Right ventricle myocardium superior (tissue), 1 donor: ENCODE data around the gene CDON. TPM values are rescaled to one million over a fixed set of nuclear protein-coding genes. Genes with fewer than 3 reads are reported as not detected.

Experiments
- ATAC-seq: fragments of 200-7000 bp; cut with Tn5 transposase; one replicate; pipeline ENCODE4 v1.9.1; 2020; ENCODE audit warnings: mild to moderate bottlenecking; ENCODE audit not compliant: poor library complexity
- DNase-seq: peaks from one replicate; pipeline ENCODE4 v3.0.0-alpha.2; 2020
- intact Hi-C: fragments of 100-400 bp; cut with DNase I; formaldehyde crosslinking; loops from one replicate; pipeline ENCODE4 v1.11.2; 2022
- total RNA-seq: library from RNA; stranded (reverse); fragmentation: NEBNext Ultra II Directional; extraction: Animal tissue kit (Norgen Biotek cat#: 25700); gene quantifications from one replicate; pipeline ENCODE4 v1.2.1, GENCODE V29; 2021
- donor health status: DM: no; HTN: yes; CAD: no; lungs with severe emphysema.

CDON gene
- total RNA-seq, 1 donor from 2014 or later: 12.3 TPM

DNA sequence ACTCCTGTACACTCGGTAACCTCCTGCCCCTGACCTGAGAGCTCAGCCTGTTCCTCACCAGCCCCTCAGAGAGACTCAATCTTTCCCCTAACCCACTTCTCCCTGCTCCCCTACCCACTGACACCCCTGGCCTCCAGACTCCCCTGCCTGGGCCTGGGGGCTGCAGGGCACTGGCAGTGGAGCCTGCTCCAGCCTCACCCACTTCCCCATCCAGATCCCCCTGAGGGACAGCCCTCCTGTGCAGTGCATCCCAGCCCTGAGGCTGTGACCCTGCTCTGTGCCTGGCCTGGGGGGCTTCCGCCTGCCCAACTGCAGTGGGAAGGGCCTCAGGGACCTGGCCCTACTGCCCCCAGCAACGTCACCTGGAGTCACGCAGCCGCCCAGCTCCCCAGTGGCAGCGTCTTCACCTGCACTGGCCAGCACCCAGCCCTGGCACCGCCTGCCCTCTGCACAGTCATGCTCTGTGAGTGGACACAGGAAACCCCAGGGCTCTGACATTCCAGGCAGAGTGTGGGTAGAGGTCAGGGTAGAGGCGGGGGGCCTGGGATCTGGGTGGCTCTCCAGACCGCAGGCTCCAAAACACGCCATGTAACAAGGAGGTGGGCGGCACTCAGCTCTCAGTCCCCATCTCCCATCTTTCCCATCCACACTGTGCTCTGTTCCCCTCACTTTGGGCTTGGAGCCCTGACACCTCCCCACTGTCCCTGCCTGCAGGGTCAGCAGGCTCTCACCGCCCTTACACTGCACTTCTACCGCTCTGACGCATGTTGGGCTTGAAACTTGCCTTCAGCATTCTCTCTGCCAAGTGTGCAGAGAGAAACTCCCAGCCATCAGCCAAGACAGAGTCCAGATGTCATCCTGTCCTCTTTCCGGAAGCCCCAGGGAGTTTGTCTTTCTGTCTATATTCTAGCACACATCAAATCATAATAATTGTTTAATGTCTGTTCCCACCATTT lies 111.7 kb downstream of the CDON start:
- DNase-seq (peak; percentile 85), ATAC-seq (peak; percentile 86)

DNA sequence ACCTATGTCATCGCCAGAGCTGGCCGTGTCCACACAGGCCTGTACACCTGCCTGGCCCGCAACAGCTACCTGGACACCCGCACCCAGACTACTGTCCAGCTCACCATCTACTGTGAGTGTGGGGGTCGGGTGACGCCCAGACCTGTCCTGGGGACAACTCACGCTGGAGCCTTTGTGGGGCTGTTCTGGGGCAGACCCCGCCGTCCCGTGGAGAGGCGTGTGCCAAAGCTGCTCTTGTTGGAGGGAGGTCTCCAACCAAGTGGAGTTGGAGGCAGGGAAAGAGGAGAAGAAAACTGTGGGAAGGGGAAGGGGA lies 112.5 kb downstream of the CDON start:
- ATAC-seq (no peak), DNase-seq (no peak)
- intact Hi-C loops: no loop called here

More for the DNA sequence above, 111.7 kb downstream of the CDON start:
- intact Hi-C loops: no loop called here

DNA sequence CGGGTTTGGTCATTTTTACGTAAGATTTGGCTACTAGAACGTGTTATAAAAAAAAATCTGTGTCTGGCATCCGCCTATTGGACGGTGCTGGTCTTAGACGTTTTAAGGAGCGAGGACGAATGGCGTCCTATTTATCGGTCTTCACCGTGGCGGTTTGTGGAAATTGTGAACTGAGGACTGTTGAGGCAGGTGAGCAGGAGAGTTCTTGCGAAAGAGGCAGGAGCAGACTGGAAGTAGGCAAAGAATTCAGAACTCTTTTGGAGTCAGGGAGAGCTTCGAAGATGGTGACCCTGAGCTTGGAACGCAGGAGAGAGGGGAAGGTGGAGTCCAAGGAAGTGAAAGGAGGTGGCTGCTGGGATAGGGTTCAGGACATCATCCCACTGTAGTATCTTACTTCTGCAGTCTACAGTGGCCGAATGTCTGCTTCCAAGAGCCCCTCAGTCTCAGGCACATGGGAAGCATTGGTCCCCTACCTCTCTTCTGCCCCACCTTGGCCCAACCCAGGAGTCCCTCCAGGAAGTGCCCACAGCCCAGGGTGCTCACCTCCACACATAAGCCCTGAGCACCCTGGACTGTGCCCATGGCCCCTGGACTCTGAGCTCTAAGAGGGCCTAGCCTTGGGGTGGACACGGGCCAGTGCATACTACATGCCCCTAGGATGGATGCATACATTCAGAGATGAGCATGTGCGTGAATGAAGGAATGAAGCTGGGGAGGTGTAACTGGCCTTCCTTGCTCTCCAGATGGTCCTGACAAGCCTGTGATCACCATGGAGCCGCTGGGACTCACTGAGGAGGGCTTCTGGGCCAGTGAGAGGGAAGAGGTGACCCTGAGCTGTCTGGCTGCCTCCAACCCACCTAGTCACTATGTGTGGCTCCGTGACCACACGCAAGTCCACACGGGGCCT lies 113.1 kb downstream of the CDON start:
- intact Hi-C loops: no loop called here
- no peak for ATAC-seq
- no peak for DNase-seq

DNA sequence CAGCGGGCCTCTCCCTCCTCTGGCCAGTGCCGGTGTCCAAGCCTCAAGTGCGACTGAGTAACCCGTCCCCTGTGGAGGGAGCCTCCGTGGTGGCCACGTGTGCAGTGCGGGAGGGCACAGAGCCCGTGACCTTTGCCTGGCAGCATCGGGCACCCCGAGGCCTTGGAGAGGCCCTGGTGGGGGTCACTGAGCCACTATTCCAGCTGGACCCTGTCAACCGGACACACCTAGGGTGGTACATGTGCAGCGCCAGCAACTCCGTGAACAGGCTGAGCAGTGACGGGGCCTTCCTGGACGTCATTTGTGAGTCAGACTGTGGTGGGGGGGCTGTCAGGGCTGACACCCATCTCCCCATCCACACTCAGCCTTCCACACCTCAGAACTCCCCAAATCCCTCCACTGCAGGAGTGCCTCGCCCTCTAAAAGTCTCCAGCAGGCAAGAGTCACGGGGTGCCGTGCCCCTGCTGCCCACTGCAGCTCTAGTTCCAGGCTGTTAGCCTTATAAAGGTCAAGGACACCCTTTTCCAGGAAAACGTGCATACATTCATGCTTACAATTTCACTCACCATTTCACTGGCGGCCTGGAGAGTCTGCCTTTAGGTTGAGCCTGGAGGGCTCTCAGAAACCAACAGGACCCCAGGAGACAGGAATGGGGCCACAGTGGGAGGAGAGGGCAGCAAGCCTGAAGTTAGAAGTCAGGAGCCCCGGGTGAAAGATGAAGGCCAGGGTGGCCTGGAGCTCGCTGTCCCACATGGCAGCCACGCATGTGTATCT lies 114.2 kb downstream of the CDON start:
- DNase-seq (no peak), ATAC-seq (no peak)
- intact Hi-C loops: no loop called here

DNA sequence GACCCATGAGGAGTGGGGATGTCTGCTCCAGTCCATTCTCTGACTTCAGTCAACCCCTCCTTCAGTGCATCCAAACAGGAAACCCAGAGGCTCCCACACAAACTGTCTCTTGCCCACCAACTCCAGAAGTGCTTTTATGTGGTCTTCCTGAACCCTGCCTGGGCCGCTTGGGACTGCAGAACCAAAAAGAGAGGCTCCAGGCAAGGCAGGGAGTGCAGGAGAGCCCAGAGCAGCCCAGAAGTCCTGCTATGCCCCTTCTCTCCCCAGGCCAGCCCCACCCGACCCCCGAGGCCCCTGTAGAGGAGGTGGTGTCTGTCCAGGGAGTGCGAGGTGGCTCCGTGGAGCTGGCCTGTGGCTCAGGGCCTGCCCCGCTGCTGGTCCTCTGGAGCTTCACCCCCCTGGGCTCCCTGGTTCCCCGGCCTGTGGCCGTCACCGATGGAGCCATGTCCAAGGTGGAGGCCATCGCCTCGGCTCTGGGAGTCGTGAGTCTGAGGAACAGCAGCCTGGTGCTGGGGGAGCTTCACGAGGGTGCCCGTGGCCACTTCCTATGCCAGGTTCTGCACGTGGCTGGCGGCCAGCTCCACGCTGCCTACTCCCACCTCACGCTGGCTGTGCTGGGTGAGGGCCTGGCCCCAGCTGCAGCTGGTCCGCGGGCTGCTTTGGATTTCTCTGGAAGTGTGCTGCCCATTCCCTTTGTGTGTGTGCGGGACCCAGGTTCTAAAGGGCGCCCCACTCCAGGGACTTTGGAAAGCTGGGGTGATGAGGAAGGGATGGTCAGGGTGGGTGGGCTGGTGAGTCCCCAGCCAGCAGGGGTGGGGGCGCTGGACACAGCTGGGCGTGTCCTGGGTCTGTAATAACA lies 115.0 kb downstream of the CDON start:
- DNase-seq: no peak
- ATAC-seq: no peak
- intact Hi-C loops: no loop called here

DNA sequence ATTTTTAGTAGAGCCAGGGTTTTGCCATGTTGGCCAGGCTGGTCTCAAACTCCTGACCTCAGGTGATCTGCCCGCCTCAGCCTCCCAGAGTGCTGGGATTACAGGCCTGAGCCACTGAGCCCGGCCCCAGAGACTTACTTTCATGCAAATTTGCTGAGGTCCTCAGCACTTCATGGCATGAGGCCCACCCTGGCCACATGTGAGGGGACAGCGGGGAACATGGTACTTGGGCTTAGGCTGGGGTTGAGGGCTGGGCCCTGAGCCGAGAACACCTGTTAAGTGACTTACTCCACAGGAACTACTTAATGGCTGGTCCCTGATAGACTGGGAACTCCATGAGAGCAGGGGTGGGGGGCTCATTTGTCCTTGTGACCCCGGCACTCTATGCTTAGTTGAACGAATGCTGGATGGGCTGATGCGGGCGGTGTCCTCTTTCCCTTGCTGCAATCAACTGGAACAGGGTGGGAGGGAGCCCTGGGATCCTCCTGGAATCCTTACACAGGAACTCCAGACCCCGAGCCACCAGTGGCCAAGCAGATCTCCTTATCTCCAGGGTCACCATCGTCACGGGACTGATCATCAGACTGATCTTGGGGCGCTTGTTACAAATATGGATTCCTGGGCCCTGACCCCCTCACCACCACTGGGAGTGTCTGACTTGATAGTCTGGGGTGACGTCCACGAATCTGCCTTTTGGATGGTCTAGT lies 115.8 kb downstream of the CDON start:
- ATAC-seq (no peak), DNase-seq (no peak)
- intact Hi-C loops: no loop called here

DNA sequence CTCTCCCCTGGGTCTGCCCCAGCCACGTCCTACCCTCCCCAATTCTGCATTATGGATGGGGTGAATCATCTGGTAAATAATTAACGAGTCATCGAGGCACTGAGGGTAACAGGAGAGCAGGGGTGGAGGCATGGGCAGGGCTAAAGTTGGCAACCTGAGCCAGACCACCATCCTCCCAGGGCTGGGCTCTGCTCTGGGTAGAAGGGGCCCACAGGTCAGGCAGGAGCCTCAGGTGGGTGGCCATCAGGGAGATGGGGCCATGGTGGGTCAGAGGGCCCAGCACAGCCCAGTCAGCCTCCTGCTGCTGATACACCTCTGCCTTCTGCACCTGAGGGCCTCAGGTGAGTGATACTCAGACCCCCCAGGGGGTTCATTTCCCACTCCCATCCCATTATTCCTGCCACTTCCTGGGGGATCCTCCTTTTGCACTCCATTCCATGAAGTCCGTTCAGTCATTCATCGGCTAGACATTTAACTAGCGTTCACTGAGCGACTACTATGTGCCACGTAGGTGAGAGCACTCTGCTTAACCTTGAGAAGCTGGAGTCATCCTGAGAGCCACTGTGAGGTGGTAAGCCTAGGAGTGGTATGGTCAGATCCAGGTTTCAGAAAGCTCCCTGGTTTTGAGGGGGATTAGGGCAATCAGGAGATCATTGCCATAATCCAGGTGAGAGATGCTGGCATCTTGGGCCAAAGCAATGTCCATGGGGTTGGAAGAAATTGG lies 116.7 kb downstream of the CDON start, which contains the start of gene VSIG10L2:
TSS of gene VSIG10L2 (plus strand) at position 248 of the 724 bp plus-strand sequence. CDS start at position 260, 12 bp downstream.
- no peak for DNase-seq
- intact Hi-C loops: no loop called here

DNA sequence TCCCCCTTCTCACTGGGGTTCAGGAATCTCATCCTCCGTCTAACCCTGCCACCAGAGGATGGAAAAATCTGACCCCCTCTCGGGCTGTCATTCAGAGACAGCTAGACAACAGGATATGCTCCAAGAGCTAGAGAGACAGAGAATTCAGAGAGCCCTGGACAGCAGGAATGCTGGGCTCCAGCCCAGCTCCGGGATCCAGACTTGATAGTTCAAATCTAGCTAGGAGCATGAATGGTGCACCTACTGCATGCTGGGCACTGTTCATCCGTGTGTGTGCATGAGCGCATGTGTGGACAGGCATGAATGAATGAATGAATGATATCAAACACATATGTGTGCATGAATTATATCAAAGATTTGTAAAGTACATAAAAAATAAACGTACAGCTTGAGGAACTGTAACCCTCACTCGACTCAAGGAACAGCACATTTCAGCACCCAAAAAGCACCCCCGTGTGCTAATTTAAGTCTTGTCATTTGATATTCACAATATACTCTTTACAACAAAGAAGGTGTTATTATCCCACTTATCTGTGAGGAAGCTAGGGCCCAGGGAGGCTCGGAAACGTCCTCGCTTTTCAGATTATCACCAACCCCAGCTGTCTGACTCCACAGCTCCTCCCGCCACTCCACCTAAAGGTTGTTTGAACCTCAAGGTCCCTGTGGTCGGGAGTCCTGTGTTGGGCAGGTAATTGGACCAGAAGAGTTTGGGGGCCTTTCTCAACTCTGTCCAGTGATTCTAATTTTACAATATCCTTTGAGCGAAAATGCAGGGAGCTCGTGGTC lies 117.5 kb downstream of the CDON start:
- DNase-seq (no peak), ATAC-seq (no peak)
- intact Hi-C loops: no loop called here

More for the DNA sequence above, 116.7 kb downstream of the CDON start, which contains the start of gene VSIG10L2:
- no peak for ATAC-seq

DNA sequence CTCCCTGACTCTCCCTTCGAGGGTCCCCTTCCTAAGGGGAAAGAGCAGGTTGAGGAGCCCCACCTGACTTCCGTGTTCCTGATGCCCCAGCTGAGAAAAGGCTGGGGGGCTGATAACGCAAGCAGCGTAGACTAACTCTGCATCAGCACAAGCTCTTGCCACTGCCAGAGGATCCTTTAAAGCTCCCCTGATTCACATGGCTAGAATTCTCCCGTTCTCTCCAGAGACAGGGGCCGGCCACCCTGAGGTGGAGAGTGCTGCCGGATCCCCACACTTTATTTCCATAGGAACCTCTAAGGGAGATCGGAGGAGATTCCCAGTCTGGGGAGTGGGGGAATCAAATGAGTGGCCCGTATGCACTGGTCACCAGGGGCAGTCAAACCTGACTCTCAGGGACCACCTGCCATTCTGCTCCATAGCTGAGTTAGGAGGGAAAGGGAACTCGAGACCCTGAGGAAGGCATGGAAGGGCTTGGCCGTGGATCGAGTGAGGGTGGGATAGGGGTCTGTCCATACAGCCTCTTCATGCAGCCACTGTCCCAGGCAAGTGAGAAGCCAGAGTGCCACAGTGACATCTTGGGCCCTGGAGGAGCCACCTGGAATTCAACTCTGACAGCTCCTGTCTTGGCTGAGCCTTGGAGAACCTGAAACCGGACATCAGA lies 118.2 kb downstream of the CDON start:
- intact Hi-C loops: no loop called here
- ATAC-seq (no peak), DNase-seq (no peak)

DNA sequence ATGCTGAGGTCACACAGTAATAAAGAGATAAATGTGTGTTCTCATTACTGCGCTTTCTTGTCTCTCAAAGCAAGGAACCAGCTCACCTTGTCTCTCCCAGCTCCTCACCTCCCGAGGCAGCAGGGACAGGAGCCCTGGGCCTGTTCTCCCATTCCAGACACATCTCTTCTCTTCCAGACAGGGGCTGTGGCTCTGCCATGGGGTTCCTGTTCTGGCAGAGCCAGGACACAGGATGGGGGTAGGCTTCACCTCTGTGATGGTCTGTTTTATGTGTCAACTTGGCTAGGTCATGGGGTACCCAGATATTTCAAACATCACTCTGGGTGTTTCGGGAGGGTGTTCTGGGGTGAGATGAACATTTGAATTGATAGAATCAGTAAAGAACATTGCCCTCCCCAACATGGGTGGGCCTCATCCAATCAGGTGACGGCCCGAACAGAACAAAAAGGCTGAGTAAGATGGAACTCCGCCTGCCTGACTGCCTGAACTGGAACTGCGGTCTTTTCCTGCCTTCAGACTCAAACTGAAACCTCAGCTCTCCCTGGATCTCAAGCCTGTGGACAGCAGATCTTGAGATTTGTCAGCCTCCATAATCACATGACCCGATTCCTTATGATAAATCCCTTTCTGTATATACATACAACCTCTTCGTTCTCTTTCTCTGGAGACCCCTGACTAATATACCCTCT lies 118.9 kb downstream of the CDON start:
- intact Hi-C loops: no loop called here
- DNase-seq (no peak), ATAC-seq (no peak)

DNA sequence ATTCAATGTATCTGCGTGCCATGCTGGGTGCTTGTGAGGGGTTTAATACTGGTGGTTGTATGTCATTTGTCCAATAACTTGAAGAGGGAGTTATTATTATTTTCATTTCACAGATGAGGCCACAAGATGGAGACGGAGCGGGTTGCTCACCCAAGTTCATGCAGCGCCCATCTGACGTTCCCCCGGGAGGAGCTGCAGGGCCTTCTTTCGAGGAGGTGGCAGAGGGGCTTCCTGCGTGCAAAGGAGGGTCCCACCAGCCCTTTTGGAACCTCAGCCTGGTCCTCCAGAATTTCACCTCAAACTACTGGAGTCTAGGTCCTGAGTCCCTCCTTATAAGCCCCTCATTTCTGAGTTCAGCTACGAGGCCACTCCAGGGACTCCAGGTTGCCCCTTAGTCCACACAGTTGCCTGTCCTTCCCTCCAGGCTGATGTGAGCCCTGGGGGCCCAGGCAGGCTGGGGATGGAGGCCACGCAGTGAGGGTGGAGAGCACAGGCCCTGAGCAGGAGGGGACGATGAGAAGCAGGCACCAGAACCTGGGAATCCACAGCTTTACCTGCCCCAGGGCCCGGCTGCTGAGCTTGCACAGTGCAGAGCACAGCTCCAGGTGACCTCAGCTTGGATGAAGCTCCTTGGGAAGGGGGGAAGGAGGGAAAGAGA lies 119.8 kb downstream of the CDON start:
- DNase-seq: no peak
- intact Hi-C loops: no loop called here

DNA sequence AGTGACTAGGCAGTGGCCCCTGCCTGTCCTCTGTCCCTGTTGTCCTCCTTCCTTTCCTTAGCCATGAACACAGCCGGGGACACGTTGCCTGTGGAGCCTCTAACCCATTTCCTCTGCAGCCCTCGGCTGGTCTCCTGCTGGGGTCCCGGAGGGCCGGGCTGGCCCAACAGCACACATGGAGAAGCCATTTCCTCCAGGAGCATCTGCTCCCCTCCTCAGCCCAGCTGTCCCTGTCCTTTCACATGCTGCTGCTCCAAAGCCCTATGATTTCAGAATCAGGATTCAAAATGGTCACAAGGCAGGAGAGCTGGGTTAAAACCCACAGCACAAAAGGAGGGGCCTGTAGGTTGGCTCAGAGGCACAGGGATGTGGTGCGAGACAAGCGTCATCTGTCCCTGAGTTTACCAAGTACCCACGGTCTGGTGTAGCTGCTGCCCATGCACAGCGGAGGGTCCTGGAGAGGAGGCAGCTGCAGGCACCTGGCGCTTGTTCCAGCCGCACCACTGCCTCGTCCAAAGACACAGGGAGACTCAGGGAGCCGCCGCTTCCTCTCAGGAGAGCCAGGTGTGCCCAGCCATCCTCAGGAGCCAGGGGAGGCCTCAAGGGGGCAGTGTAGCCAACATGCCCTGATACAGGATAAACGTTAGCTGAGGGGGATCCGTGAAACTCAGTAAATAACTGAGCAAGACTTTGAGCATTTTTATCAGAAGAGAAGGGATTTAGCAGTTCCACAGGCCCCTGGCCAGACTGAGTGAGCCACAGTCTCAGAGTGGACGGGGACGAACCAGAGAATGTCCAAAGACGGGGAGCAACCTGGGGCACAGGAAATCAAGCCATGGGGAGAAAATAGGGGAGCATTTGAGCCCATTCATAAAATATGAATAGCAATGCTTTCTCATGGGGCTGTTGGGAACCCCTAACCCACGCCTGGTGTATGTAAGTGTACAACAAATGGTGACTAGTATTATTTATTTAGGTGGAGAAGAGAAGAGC lies 120.8 kb downstream of the CDON start:
- intact Hi-C loops: no loop called here
- DNase-seq (peak; percentile 63), ATAC-seq (peak; percentile 79)

More for the DNA sequence above, 119.8 kb downstream of the CDON start:
- ATAC-seq: no peak

DNA sequence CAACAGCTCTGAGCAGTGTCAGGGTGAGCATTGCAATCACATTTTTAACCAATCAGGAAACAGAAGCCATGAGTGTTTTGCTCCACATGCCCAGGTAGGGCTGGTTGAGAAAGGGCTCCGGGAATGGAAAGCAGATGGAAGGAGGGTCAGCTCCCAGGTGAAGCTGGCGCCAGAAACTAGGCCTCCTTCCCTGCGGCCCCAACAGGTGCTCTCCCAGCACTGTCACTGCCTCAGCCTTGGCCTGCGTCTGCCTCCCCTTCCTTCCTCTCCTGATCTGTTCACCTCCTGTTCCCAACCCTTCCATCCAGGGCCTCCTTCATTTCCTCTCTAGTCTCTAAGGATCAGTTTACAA lies 121.4 kb downstream of the CDON start:
- DNase-seq (no peak), ATAC-seq (no peak)
- intact Hi-C loops: no loop called here
